Panc1 (cell line): ENCODE data around the gene FCF1. TPM values are rescaled to one million over a fixed set of nuclear protein-coding genes. Genes with fewer than 3 reads are reported as not detected.

Experiments
- ATAC-seq: fragments of 200-7000 bp; cut with Tn5 transposase; 2 replicates; pipeline ENCODE4 v1.9.1; 2020; ENCODE audit warnings: mild to moderate bottlenecking, moderate library complexity
- BruUV-seq: library from RNA; stranded (reverse); fragments of 400-500 nt; replicated peaks from 2 replicates; lab custom pipeline; 2021; lab: Mats Ljungman, UMichigan
- CTCF ChIA-PET: fragments of 300-600 bp; sonication (Branson Sonifier 250); formaldehyde crosslinking; loops from one replicate; lab custom pipeline; 2022; ENCODE audit warnings: antibody characterized with exemption; lab: Charles Lee
- POLR2A ChIA-PET: fragments of 300-600 bp; sonication (Branson Sonifier 250); formaldehyde crosslinking; loops from one replicate; lab custom pipeline; 2022; ENCODE audit warnings: antibody characterized with exemption; lab: Charles Lee
- DNase-seq: peaks from one replicate; pipeline ENCODE4 v3.0.0-alpha.2; 2010; ENCODE audit warnings: low read depth, low spot score
- H3K27ac ChIP-seq: 2 replicates; pipeline ENCODE4 v1.5.1; 2011; ENCODE audit warnings: mild to moderate bottlenecking, low read length, inconsistent platforms
- H3K27me3 ChIP-seq: fragments of 200-500 bp; sonication (Bioruptor generic); 2 replicates; pipeline ENCODE4 v1.6.0; 2014; ENCODE audit warnings: low read length, inconsistent platforms; ENCODE audit not compliant: control insufficient read depth, insufficient read depth
- H3K36me3 ChIP-seq: fragments of 200-500 bp; sonication (Bioruptor generic); 2 replicates; pipeline ENCODE4 v1.5.1; 2014; ENCODE audit warnings: inconsistent platforms, mild to moderate bottlenecking, low read length, moderate library complexity; ENCODE audit not compliant: control insufficient read depth, insufficient read depth
- H3K4me1 ChIP-seq: 2 replicates; pipeline ENCODE4 v1.5.1; 2011; ENCODE audit warnings: inconsistent platforms, mild to moderate bottlenecking, low read length, moderate library complexity; ENCODE audit not compliant: control insufficient read depth, insufficient read depth
- H3K4me3 ChIP-seq, 2 experiments: 2 replicates each; pipeline ENCODE4 v1.5.1; 2011 to 2012; ENCODE audit warnings: low read depth in 2 of 2, low read length in 2 of 2, mild to moderate bottlenecking in 2 of 2, inconsistent platforms in 1 of 2, moderate library complexity in 1 of 2
- H3K9me3 ChIP-seq: fragments of 200-500 bp; sonication (Bioruptor generic); 2 replicates; pipeline ENCODE4 v1.5.1; 2014; ENCODE audit warnings: low read depth, mild to moderate bottlenecking, inconsistent platforms, low read length, moderate library complexity; ENCODE audit not compliant: control insufficient read depth, insufficient read depth
- POLR2AphosphoS5 ChIP-seq: IDR thresholded peaks from 2 replicates; pipeline ENCODE4 v1.6.1; 2012; ENCODE audit warnings: mild to moderate bottlenecking, low read depth, low read length, moderate library complexity
- REST ChIP-seq, 2 experiments: IDR thresholded peaks; 2 replicates each; pipeline ENCODE4 v1.6.1; 2011 to 2012; ENCODE audit warnings: low read depth in 2 of 2, control low read depth in 1 of 2, low read length in 1 of 2, mild to moderate bottlenecking in 1 of 2, moderate library complexity in 1 of 2; ENCODE audit not compliant: insufficient read depth in 1 of 2
- SIN3A ChIP-seq: IDR thresholded peaks from 2 replicates; pipeline ENCODE4 v1.6.1; 2012; ENCODE audit warnings: low read depth, mild to moderate bottlenecking, low read length, moderate library complexity, borderline replicate concordance; ENCODE audit not compliant: insufficient read depth
- TCF7L2 ChIP-seq: IDR thresholded peaks from 2 replicates; pipeline ENCODE4 v1.6.1; 2011; ENCODE audit warnings: mild to moderate bottlenecking, low read depth, low read length, inconsistent platforms
- in situ Hi-C: cut with HindIII; loops from 2 replicates; pipeline ENCODE4 v1.10.0; 2016; ENCODE audit warnings: low sequenced_read_pairs, low pct_unique_long_range_greater_than_20kb
- intact Hi-C: fragments of 100-400 bp; cut with micrococcal nuclease; formaldehyde crosslinking; loops from one replicate; pipeline ENCODE4 v1.10.0; 2022; ENCODE audit not compliant: unreplicated experiment
- total RNA-seq: library from RNA; stranded (reverse); gene quantifications from one replicate; pipeline ENCODE4 v1.2.1, GENCODE V29; 2021; ENCODE audit not compliant: unreplicated experiment
- TF ChIP-seq, protein P1 (sequence below): fragments of 450-650 bp; IDR thresholded peaks from 2 replicates; pipeline ENCODE4 v1.5.1; 2017; ENCODE audit warnings: mild to moderate bottlenecking

Gene FCF1
- total RNA-seq, 1 experiment from 2014 or later: 41.5 TPM

DNA sequence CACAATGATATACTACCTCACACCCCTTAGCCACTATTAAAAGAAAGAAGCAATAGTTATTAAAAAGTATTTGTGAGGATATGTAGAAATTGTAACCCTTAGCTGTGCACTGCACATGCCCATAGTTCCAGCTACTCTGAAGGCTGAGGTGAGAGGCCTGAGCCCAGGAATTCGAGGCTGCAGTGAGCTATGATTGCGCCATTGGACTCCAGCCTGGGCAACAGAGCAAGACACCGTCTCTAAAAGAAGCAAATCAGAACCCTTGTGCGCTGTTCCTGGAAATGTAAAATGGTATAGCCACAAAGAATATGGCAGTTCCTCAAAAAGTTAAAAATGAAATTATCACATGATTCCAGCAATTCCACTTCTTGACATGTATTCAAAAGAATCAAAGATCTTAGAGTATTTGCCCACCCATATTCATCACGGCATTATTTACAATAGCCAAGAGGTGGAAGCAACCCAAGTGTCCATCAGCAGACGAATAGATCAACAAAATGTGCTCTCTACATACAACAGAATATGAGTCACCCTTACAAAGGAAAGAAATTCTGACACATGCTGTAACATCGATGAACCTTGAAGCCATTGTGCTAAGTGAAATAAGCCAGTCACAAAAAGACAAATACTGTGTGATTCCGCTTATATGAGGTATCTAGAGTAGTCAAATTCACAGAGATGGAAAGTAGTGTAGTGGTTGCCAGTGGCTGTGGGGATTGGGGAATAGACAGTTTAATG is 26.5 kb downstream of the FCF1 start:
- BruUV-seq: no TSS peak
- intact Hi-C loops (no loop called here), in situ Hi-C loops (no loop called here)
- DNase-seq (no peak), ATAC-seq (no peak)
- TF ChIP-seq POLR2AphosphoS5 (no peak; the same call in 1 of the 2 replicates), TCF7L2 (no peak), SIN3A (no peak), REST (IDR thresholded peaks at IDR 0.05; ENCODE audit: insufficient read depth in 1 of 2, low read depth in 2 of 2, low read length in 1 of 2) (no peak)
- TF ChIP-seq, protein P1, sequence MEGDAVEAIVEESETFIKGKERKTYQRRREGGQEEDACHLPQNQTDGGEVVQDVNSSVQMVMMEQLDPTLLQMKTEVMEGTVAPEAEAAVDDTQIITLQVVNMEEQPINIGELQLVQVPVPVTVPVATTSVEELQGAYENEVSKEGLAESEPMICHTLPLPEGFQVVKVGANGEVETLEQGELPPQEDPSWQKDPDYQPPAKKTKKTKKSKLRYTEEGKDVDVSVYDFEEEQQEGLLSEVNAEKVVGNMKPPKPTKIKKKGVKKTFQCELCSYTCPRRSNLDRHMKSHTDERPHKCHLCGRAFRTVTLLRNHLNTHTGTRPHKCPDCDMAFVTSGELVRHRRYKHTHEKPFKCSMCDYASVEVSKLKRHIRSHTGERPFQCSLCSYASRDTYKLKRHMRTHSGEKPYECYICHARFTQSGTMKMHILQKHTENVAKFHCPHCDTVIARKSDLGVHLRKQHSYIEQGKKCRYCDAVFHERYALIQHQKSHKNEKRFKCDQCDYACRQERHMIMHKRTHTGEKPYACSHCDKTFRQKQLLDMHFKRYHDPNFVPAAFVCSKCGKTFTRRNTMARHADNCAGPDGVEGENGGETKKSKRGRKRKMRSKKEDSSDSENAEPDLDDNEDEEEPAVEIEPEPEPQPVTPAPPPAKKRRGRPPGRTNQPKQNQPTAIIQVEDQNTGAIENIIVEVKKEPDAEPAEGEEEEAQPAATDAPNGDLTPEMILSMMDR: no peak
- no peaks in the 10 kb centered on the region for H3K9me3 ChIP-seq
- H3K27me3 ChIP-seq: no peaks in the 10 kb centered on the region
- no peak overlapping the region for H3K4me3 ChIP-seq
- ChIA-PET CTCF (interaction anchor here (0.6 kb wide), 1 partner anchor 376 kb away, joined by 7 read pairs; no protein-coding TSS in a partner anchor), POLR2A (no interaction called here)
- H3K36me3 ChIP-seq: peaks cover 5% of the 10 kb centered on the region; the same call in 1 of the 2 replicates
- no peak overlapping the region for H3K27ac ChIP-seq
- no peaks in the 10 kb centered on the region for H3K4me1 ChIP-seq

- Histone ChIP-seq H3K36me3 (no peaks in the 10 kb centered on the region), H3K9me3 (no peaks in the 10 kb centered on the region), H3K27me3 (no peaks in the 10 kb centered on the region), H3K27ac (no peak overlapping the region), H3K4me1 (no peaks in the 10 kb centered on the region), H3K4me3 (no peak overlapping the region)
- in situ Hi-C loops: no loop called here
- TF ChIP-seq SIN3A: no peak
- no peak for TF ChIP-seq REST (IDR thresholded peaks at IDR 0.05; ENCODE audit: insufficient read depth in 1 of 2, low read depth in 2 of 2, low read length in 1 of 2)
- TF ChIP-seq, protein P1: no peak
- TF ChIP-seq POLR2AphosphoS5: no peak
- no peak for TF ChIP-seq TCF7L2
- no TSS peak for BruUV-seq
- ATAC-seq (no peak), DNase-seq (no peak)
- intact Hi-C loops: no loop called here
- ChIA-PET CTCF (no interaction called here), POLR2A (no interaction called here)
Observed at GRCh38 chr14:74747237-74747636, 34.3 kb downstream of the FCF1 start.
